GM21390 (cell line): ENCODE data around the gene NEU2.

ENCODE experiments used
- ATAC-seq: cut with Tn5 transposase; IDR thresholded peaks from one replicate; pipeline ENCODE4 v1.9.1; 2021; ENCODE audit not compliant: unreplicated experiment

Gene NEU2

DNA sequence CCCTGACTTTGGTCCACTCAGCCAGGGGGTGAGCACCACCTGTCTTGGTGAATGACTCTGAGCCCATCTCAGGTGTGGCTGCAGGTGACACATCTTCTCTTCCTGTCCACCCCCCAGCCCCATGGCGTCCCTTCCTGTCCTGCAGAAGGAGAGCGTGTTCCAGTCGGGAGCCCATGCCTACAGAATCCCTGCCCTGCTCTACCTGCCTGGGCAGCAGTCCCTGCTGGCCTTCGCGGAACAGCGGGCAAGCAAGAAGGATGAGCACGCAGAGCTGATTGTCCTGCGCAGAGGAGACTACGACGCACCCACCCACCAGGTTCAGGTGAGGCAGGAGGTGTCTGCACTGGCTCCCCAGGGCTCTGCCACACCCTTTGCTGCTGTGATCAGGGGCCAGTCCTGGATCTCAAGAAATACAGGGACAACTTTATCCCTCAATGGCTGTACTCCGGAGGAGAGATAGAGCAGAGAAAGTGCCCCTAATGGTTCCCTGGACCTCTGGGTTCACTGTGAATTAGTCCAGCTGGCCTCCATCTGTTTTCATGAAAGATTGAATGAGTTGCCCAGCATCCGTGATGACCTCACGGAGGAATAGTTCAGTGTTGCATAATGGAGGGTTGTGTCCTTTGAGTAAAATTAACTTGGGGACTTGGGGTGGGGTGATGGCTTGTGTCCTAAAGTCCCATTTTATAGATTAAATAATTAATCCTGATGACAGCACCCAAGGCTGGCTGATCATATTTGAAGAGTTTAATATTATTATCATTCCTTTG lies at the start of gene NEU2:
TSS of gene NEU2 (plus strand) at position 122 of the 770 bp plus-strand sequence. CDS start at position 122, 0 bp downstream.
- ATAC-seq: no peak

GRCh38 chr2:232982926-232983668 lies 49.4 kb upstream of the NEU2 start:
- ATAC-seq: no peak

- ATAC-seq: no peak
These were observed 48.8 kb upstream of the NEU2 start for GRCh38 chr2:232983669-232984140.

DNA sequence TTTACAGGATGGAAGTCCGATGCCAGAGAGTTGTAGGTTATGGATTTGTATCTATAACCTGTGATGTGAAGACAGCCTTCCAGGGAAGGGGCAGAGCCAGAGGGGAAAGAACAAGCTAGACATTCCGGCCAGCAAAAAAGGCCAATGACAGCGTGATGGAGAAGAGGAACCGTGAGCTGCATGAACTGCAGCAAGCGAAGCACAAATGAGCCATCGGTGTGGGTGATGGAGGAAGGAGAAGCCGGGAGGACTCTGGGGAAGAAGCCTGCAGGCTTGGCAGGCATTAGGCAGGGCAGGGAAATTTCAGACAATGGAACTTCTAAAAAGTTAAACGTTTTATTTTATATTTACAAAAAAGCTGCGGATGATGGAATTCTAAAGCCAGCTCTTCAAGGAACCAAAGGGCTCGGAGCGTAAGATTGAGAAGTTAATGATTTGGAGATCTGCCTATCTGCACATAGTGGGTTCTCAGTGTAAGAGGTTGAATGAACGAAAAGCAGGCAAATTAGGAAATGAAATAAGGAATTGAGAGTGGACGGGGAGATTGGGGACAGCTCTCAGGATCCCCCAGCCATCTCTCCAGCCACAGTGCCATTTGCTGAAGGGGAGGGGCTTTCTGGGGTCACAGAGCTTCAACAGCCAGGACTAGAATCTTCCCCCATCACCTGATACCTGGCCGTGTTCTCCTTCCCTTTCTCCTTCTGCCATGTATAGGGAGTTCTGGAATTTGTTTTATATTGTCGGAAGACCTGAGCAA lies 47.8 kb upstream of the NEU2 start:
- no peak for ATAC-seq

DNA sequence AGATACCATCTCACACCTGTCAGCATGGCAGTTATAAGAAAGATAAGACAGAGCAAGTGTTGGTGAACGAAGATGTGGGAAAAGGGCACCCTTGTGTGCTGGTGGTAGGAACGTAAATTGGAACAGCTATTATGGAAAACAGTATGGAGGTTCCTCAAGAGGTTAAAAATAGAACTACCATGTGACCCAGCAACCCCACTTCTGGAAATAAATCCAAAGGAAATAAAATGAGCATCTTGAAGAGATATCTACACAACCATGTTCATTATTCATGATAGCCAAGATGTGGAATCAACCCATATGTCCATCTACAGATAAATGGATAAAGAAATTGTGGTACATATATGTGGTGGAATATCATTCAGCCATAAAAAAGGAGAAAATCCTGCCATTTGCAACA lies 46.3 kb upstream of the NEU2 start:
- no peak for ATAC-seq

DNA sequence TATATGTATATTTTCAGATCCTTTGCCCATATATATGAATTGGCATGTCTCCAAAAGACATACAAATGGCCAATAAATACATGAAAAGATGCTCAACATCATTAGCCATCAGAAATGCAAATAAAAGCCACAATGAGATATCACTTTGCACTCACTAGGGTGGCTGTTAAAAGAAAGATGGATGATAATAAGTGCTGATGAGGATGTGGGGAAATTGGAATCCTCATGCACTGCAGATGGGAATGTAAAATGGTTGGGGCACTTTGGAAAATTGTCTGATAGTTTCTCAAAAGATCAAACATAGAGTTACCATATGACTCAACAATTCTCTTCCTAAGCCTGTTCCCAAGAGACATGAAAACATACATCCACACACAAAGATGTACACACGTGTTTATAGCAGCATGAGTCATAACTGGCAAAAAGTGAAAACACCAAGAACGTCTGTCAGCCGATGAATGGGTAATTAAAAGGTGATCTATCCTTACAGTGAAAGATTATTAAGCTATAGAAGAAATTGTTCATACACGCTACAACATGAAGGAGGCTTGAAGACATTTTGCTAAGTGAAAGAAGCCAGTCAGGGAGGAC lies 39.1 kb upstream of the NEU2 start:
- ATAC-seq: no peak

GRCh38 chr2:232994446-232994845 lies 38.0 kb upstream of the NEU2 start:
- no peak for ATAC-seq

DNA sequence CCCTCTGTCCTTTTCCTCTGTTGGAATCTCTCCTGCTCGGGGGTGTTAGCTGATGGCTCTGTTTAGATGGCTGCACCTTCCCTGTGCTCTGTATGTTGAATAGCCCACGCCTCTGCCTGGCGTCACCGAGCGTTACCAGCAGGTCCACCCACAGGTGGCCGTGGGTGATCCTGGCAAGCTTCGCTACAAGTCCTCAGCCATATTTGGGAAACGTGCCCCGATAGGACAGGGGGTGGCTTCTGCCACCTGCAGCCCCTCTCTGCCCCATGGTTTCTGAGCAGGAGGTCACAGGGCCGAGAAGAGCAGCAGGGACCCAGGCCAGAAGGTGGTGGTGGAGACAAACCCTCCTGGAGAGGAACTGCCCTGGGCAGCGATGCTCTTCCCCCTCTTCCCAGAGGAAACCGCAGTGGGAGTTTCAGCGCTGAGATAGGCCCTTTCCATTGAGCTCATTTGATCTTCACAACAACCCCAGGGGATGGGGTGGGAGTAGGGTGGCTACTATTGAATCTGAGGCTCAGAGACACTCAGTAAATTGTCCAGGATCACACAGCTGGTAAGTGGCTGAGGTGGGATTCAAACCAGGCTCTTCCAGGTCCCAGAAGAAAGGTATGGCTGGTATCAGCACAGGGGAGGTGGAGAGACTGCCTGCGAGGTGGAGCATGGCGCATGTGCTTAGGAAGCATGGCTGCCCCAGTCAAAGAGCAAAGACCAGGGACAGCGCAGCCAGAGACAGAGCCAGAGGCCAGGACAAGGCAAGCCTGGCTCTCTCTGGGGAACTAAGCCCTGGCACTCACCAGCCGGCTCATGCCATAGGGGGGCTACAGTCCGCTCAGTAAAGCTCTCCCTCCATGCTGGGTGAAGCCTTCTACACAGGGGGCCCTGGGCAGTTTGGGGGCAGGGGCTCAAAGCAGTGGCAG lies 34.5 kb upstream of the NEU2 start:
- no peak for ATAC-seq

- no peak for ATAC-seq
These were observed 33.8 kb upstream of the NEU2 start for GRCh38 chr2:232998666-232998985.

- no peak for ATAC-seq
These were observed 33.1 kb upstream of the NEU2 start for GRCh38 chr2:232999354-232999753.

GRCh38 chr2:233000886-233001750 lies 31.4 kb upstream of the NEU2 start:
- ATAC-seq: no peak

DNA sequence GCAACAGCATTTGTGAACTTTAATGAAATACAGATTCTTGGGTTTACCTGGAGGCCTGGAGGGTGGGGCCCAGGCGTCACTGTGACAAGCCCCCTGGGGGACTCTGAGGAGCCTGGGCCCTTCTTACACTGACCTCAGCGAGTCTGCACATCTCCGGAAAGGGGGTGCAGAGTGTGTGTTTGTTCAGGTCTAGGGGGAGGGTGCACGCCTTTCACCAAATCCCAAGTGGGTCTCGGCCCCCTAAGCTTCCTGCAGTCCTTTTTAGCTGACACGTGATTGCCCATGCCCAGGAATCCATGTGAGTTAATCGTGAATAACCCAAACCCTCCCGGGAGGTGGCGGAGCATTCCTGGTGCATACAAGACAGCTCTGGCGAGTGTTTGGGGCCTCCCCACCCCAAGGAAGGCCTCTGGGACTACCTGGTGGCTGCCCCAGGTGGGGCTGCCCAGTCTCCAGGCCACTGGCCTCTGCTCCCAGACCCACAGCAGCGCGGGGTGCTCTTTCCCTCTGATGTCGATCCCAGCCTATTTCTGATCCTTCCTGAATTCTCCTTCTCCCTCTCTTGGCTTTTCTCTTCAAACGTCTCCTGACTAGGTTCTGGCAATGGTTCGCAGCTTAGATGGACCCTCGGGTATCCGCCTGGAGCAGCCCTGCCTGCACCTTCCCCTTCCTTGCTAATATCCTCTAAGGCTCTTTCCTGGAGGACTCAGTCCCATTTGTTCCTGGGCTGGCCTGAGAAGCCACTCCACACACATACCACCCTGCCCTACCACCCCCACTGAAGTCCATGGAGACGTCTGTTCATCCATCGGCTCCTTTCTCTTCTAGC lies 29.4 kb upstream of the NEU2 start:
- no peak for ATAC-seq

- ATAC-seq: no peak
These were observed 28.6 kb upstream of the NEU2 start for GRCh38 chr2:233003658-233004555.

DNA sequence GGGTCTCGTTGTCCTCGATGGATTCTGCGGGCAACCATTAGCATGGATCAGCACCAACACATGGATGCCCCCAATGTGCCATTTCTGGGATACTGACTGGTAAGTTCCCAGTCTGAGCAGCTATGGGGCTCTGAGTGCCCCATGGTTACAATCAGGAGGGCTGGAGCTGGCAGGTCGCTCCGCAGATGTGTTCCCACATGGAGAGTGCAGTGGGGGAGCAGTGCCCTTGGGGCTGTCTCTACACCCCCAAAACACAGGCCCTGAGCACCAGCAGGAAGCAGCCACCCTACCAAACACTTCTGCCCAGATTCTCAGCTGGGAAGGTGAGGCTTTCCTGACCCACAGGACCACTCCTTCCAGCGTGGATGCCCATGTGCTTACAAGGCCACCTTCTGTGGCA lies 27.4 kb upstream of the NEU2 start:
- ATAC-seq: no peak

DNA sequence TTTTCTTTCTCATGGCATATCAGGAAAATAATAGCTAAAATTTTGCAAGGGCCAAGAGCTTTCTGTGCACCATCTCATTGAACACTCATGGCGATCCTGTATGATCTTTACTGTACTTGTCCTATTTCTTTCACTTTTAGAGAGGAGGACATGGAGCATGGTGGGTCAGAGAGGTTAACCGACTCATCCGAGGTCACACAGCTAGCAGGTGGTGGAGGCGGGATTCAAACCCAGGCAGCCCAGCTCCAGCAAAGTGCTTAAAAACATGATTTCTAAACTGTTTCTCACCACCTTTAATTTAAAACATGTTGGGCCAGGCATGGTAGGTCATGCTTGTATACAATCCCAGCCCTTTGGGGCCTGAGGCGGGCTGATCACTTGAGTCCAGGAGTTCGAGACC lies 25.8 kb upstream of the NEU2 start:
- no peak for ATAC-seq

GRCh38 chr2:233007270-233007669 lies 25.2 kb upstream of the NEU2 start:
- ATAC-seq: no peak

DNA sequence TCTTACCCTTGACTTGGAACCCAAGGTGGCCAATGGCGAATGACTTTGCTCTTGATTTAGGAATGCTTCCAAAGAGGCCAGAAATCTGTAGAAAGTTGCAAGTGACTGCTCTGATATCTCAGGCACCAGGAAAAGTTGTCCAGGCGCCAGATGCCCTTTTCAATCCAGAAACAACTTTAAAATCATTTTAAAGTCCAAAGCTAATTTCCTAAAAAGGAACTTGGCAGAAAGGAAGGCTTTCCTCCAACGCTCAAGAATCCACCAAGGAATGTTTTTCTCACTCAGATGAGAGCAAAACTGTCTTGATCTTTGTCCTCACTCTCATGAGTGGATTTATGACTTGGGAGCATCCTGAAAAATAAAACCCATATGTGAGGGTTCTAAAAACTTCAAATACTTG lies 24.7 kb upstream of the NEU2 start:
- no peak for ATAC-seq

DNA sequence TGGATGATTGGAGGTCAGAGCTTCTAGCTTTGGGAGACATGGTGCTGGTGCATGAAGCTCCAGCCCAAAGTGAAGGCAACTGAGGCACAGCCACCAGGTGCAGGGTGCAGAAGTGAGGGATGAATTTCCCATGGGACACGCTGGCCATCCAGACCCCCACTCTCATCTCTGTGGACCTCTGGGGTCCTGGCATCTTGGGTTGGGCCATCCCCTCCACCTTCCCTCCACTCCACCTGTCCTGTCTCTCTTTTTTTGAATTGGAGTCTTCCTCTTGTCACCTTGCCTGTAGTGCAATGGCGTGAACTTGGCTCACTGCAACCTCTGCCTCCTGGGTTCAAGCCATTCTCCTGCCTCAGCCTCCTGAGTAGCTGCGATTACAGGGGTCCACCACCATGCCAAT lies 22.8 kb upstream of the NEU2 start:
- no peak for ATAC-seq
